Measurements from ENCODE around the gene CAMKK2.

CAMKK2 gene

GRCh38 chr12:121289962-121290361 lies 6.5 kb downstream of the CAMKK2 start:
- no peak overlapping the region for H3K4me3 ChIP-seq (ENCODE audit: low read depth, low read length)
- ChIA-PET CTCF (interaction anchor here (0.7 kb wide), 1 partner anchor 153 kb away, joined by 5 read pairs; no protein-coding TSS in a partner anchor), POLR2A (no interaction called here)
- no peak for TF ChIP-seq CTCF (IDR thresholded peaks at IDR 0.05; ENCODE audit: insufficient read depth, low read length, missing control alignments)
- no peak for DNase-seq (ENCODE audit: low read depth, low spot score)

- no peak for DNase-seq (ENCODE audit: low read depth, low spot score)
- no peak overlapping the region for H3K4me3 ChIP-seq (ENCODE audit: low read depth, low read length)
- CTCF ChIA-PET = interaction anchor here (0.6 kb wide), 1 partner anchor 46 kb away, joined by 3 read pairs; no protein-coding TSS in a partner anchor
- TF ChIP-seq CTCF (IDR thresholded peaks at IDR 0.05; ENCODE audit: insufficient read depth, low read length, missing control alignments) = no peak
- POLR2A ChIA-PET = no interaction called here
These were observed 7.5 kb downstream of the CAMKK2 start for GRCh38 chr12:121288986-121289385.

GRCh38 chr12:121288158-121288845 lies 8.2 kb downstream of the CAMKK2 start:
- CTCF ChIA-PET = no interaction called here
- no peak for DNase-seq (ENCODE audit: low read depth, low spot score)

GRCh38 chr12:121287267-121287954 lies 9.1 kb downstream of the CAMKK2 start:
- POLR2A ChIA-PET = interaction anchor here (2.2 kb wide), 1 partner anchor 9 kb away, joined by 7 read pairs; the partner anchor contains the start of gene CAMKK2
- no peak for TF ChIP-seq CTCF (IDR thresholded peaks at IDR 0.05; ENCODE audit: insufficient read depth, low read length, missing control alignments)
- CTCF ChIA-PET = no interaction called here
- no peak overlapping the region for H3K4me3 ChIP-seq (ENCODE audit: low read depth, low read length)
- DNase-seq (ENCODE audit: low read depth, low spot score) = no peak

More at GRCh38 chr12:121288158-121288845, 8.2 kb downstream of the CAMKK2 start:
- POLR2A ChIA-PET = interaction anchor here (2.2 kb wide), 1 partner anchor 8 kb away, joined by 7 read pairs; the partner anchor contains the start of gene CAMKK2
- TF ChIP-seq CTCF (IDR thresholded peaks at IDR 0.05; ENCODE audit: insufficient read depth, low read length, missing control alignments) = no peak
- H3K4me3 ChIP-seq (ENCODE audit: low read depth, low read length) = no peak overlapping the region

GRCh38 chr12:121285856-121286255 lies 10.7 kb downstream of the CAMKK2 start:
- POLR2A ChIA-PET = no interaction called here
- no peak for DNase-seq (ENCODE audit: low read depth, low spot score)
- CTCF ChIA-PET = interaction anchor here (0.7 to 0.8 kb wide), 3 partner anchors 157 to 225 kb away, joined by 3 read pairs; no protein-coding TSS in a partner anchor
- TF ChIP-seq CTCF (IDR thresholded peaks at IDR 0.05; ENCODE audit: insufficient read depth, low read length, missing control alignments) = no peak
- no peak overlapping the region for H3K4me3 ChIP-seq (ENCODE audit: low read depth, low read length)

Measured in AG04449 (cell line).